Retina (tissue), 1 donor: ENCODE data around the gene D2HGDH.
"Not testable (repeated sequence)": the region's sequence is repeated elsewhere in the genome, so short reads cannot be mapped to it uniquely, and the experiment has no call there.

Experiments used
- DNase-seq: peaks from one replicate; pipeline ENCODE4 v3.0.0-alpha.2; 2016

The D2HGDH gene

GRCh38 chr2:241796610-241797138 is 62.2 kb downstream of the D2HGDH start:
- no peak for DNase-seq

GRCh38 chr2:241797441-241798080 is 63.1 kb downstream of the D2HGDH start:
- no peak for DNase-seq

- no peak for DNase-seq
Observed at GRCh38 chr2:241798081-241798630, 63.7 kb downstream of the D2HGDH start.

GRCh38 chr2:241798631-241799521 is 64.4 kb downstream of the D2HGDH start:
- no peak for DNase-seq

- DNase-seq: no peak
Observed at GRCh38 chr2:241799522-241800197, 65.2 kb downstream of the D2HGDH start.

- DNase-seq: not testable (repeated sequence)
Observed at GRCh38 chr2:241800198-241800903, 65.9 kb downstream of the D2HGDH start.

GRCh38 chr2:241801611-241802420 is 67.4 kb downstream of the D2HGDH start:
- DNase-seq: no peak

GRCh38 chr2:241802421-241803318 is 68.2 kb downstream of the D2HGDH start:
- DNase-seq: no peak

GRCh38 chr2:241803387-241804325 is 69.2 kb downstream of the D2HGDH start:
- peak; percentile 90 for DNase-seq

GRCh38 chr2:241804326-241805229 is 70.1 kb downstream of the D2HGDH start:
- DNase-seq: no peak

- DNase-seq: not testable (repeated sequence)
Observed at GRCh38 chr2:241806217-241806616, 71.8 kb downstream of the D2HGDH start.

GRCh38 chr2:241808051-241808720 is 73.8 kb downstream of the D2HGDH start:
- DNase-seq: peak; percentile 56

- DNase-seq: peak; percentile 61
Observed at GRCh38 chr2:241808721-241809382, 74.4 kb downstream of the D2HGDH start, which contains the start of gene NEU4. Gene NEU4, plus strand, starts transcription at chr2:241809193. Its CDS starts 5,292 bp downstream, at chr2:241814485.

GRCh38 chr2:241809383-241810306 is 75.2 kb downstream of the D2HGDH start:
- DNase-seq: no peak
